HUES6 (cell line): ENCODE data around the gene MTTP.

Experiments used
- H3K27ac ChIP-seq: 2 replicates; pipeline ENCODE4 v1.7.0; 2013; ENCODE audit warnings: low read depth, mild to moderate bottlenecking, low read length, inconsistent platforms
- H3K27me3 ChIP-seq: 2 replicates; pipeline ENCODE4 v1.6.1; 2013; ENCODE audit warnings: low read length; ENCODE audit not compliant: control insufficient read depth, insufficient read depth
- H3K36me3 ChIP-seq: 2 replicates; pipeline ENCODE4 v1.6.1; 2013; ENCODE audit warnings: low read length; ENCODE audit not compliant: control insufficient read depth, insufficient read depth
- H3K4me1 ChIP-seq: 2 replicates; pipeline ENCODE4 v1.6.1; 2013; ENCODE audit warnings: low read length; ENCODE audit not compliant: control insufficient read depth, insufficient read depth
- H3K4me3 ChIP-seq: 2 replicates; pipeline ENCODE4 v1.5.1; 2013; ENCODE audit warnings: low read depth, low read length
- H3K9ac ChIP-seq: one replicate; pipeline ENCODE4 v1.6.1; 2013; ENCODE audit warnings: mild to moderate bottlenecking, low read length
- H3K9me3 ChIP-seq: 2 replicates; pipeline ENCODE4 v1.6.1; 2013; ENCODE audit warnings: low read depth, low read length; ENCODE audit not compliant: control insufficient read depth, insufficient read depth

Gene MTTP

DNA sequence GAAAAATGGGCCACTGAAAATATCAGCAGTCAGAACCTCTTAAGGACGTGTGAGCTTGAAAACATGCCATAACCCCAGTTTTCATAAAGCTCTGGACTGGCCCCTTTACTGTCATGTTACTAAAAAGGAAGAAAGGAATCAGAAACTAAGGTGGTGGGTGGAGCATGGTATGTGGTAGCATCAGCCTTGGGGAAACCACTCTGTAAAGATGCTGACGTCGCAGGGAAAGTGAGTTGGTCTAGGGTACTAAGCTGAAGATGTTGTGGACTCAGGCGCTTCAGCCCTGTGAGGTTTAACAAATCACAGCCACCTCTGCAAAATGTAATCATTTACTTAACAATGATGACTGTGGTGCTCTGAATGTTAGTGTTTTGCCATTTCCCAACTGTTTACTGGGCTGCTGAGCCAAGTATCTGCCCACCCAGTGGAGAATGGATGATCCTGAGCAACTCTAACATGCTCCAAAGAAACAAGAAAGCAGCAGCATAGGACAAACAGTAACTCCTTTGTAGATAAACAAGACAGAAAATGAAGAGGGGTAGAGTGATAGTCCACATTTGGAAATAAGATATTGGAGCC is 49.6 kb downstream of the MTTP start:
- H3K9me3 ChIP-seq = no peaks in the 10 kb centered on the region
- H3K9ac ChIP-seq = no peak overlapping the region
- no peaks in the 10 kb centered on the region for H3K27me3 ChIP-seq
- peaks cover 12% of the 10 kb centered on the region for H3K4me1 ChIP-seq
- no peak overlapping the region for H3K27ac ChIP-seq
- H3K4me3 ChIP-seq = no peak overlapping the region
- no peaks in the 10 kb centered on the region for H3K36me3 ChIP-seq

GRCh38 chr4:99625369-99625768 is 50.7 kb downstream of the MTTP start:
- Histone ChIP-seq H3K36me3 (no peaks in the 10 kb centered on the region), H3K27me3 (no peaks in the 10 kb centered on the region), H3K4me1 (peaks cover 12% of the 10 kb centered on the region), H3K4me3 (no peak overlapping the region), H3K9ac (no peak overlapping the region), H3K9me3 (no peaks in the 10 kb centered on the region), H3K27ac (no peak overlapping the region)

DNA sequence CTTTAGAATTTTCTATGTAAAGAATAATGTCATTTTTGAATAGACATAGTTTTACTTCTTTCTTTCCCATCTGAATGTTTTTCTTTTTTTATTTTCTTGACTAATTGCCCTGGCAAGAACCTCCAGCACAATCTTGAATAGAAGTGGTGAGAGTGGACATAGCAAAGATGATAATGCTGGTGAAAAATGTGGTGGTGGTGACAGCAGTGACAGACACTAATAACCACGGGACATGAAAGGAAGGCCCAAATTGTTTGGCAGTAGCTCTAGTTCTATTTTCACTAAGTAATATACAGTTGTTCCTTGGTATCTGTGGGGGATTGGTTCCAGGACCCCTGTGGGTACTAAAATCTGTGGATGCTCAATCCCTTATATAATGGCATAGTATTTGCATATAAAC is 53.4 kb downstream of the MTTP start:
- Histone ChIP-seq H3K9me3 (no peaks in the 10 kb centered on the region), H3K9ac (no peak overlapping the region), H3K27ac (no peak overlapping the region), H3K36me3 (no peaks in the 10 kb centered on the region), H3K27me3 (no peaks in the 10 kb centered on the region), H3K4me3 (no peak overlapping the region), H3K4me1 (peaks cover 11% of the 10 kb centered on the region)

DNA sequence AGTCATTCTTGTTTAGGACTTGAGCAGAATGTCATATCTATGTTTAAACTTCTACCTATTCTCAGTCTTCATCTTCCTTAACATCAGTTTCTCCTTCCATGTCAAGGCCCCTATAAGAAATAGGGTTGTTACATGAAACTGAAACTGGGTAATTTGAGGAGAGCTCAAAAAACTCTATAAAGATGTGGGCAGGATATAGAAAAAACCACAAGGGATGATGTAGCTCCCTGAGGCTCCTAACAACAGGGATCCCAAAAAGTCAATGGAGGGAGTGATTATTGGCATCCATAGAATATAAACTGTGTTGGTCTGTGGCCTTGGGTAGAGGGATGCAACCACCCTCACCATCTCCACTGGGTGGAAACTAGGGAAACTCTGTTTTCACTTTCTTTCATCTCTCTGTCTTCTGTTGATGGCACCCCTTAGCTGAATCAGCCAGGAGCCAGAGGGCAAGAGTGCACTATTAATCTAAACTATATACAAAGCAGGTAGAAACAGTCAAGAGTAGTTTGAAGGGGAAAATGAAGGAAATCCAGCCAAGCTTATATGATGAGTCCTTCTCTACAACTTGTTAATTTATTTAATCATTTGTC is 55.4 kb downstream of the MTTP start:
- no peak overlapping the region for H3K9ac ChIP-seq
- no peak overlapping the region for H3K4me3 ChIP-seq
- H3K36me3 ChIP-seq = no peaks in the 10 kb centered on the region
- 0 out of 2 replicates have a peak, but pooled peaks cover 2% of the 10 kb centered on the region for H3K4me1 ChIP-seq
- H3K27me3 ChIP-seq = no peaks in the 10 kb centered on the region
- H3K27ac ChIP-seq = no peak overlapping the region
- no peaks in the 10 kb centered on the region for H3K9me3 ChIP-seq

DNA sequence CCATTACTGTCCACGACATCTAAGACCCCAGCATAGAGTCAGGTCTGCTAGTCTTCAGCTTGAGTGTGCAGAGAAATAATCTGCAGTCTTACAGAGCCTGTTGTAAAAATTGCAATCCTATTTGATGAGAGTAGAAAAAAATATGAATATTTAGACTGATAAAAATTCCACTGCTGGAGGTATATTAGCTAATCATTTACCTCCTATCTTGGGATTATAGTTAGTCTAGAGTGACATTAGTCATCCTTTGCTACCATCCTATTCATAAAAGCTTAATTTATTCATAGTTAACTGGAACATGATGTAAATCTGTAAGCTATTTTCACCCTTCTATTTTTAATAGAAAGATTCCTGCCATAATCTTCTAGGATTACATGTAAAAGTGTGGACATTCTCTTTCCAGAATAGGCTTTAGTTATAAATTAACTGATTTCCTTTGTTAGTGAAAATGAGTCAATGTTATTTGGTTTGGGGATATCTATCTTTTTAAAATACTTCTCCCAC is 56.3 kb downstream of the MTTP start:
- Histone ChIP-seq H3K4me1 (0 out of 2 replicates have a peak, but pooled peaks cover 2% of the 10 kb centered on the region), H3K4me3 (no peak overlapping the region), H3K36me3 (no peaks in the 10 kb centered on the region), H3K9me3 (no peaks in the 10 kb centered on the region), H3K9ac (no peak overlapping the region), H3K27ac (no peak overlapping the region), H3K27me3 (no peaks in the 10 kb centered on the region)

GRCh38 chr4:99633772-99634171 is 59.1 kb downstream of the MTTP start:
- Histone ChIP-seq H3K9ac (no peak overlapping the region), H3K27ac (no peak overlapping the region), H3K36me3 (no peaks in the 10 kb centered on the region), H3K9me3 (no peaks in the 10 kb centered on the region), H3K4me1 (0 out of 2 replicates have a peak, but pooled peaks cover 2% of the 10 kb centered on the region), H3K4me3 (no peak overlapping the region), H3K27me3 (no peaks in the 10 kb centered on the region)

DNA sequence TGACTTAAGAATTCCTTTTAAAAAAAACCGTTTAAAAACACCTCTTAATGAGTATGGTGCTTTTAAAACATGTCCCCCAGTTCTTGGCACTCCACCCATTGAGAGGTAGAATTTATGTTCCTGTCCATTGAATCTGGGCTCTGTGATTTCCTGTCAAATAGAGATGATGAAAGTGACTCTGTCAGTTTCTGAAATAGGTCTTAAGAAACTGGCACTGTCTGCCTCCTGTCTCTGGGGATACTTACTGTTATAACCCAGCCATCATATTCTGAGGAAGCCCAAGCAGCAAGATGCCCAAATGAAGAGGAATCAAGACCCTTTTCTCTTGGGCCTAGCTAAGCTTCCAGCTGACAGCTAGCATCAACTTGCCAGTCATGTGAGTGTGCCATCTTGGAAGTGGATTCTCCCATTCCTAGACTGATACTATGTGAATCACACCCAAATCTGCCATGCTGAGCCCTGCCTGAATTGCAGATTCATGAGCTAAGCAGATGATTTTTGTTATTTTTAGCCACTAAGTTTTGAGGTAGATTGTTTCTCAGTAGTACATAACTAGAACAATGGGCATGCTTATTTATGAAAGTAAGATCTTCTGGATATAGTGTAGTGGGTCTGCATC is 60.2 kb downstream of the MTTP start:
- Histone ChIP-seq H3K9ac (no peak overlapping the region), H3K9me3 (no peaks in the 10 kb centered on the region), H3K4me3 (no peak overlapping the region), H3K27me3 (no peaks in the 10 kb centered on the region), H3K27ac (no peak overlapping the region), H3K36me3 (no peaks in the 10 kb centered on the region), H3K4me1 (0 out of 2 replicates have a peak, but pooled peaks cover 2% of the 10 kb centered on the region)

DNA sequence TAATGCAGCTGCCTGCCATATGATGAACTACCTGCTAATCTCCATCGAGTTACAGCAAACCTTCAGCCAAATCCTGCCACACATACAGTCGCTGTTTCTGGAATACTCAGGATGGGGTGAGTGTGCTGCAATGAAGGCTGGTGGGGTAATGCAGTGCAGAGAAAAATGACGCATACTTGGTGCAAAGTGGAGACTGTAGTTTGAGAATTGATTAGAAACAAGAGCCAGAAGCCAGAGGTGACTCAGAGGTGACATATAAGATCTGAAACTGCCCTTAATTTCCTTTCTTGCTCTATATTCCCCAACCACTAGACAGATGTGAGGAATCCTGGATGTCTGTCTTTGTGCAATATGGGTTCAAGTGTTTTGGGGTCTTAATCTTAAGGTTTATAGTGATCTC is 61.0 kb downstream of the MTTP start:
- Histone ChIP-seq H3K36me3 (no peaks in the 10 kb centered on the region), H3K27ac (no peak overlapping the region), H3K27me3 (no peaks in the 10 kb centered on the region), H3K4me1 (0 out of 2 replicates have a peak, but pooled peaks cover 2% of the 10 kb centered on the region), H3K9me3 (no peaks in the 10 kb centered on the region), H3K4me3 (no peak overlapping the region), H3K9ac (no peak overlapping the region)

GRCh38 chr4:99636422-99636821 is 61.8 kb downstream of the MTTP start:
- H3K27me3 ChIP-seq = no peaks in the 10 kb centered on the region
- H3K4me1 ChIP-seq = 0 out of 2 replicates have a peak, but pooled peaks cover 2% of the 10 kb centered on the region
- no peak overlapping the region for H3K27ac ChIP-seq
- H3K9me3 ChIP-seq = no peaks in the 10 kb centered on the region
- H3K4me3 ChIP-seq = no peak overlapping the region
- H3K36me3 ChIP-seq = no peaks in the 10 kb centered on the region
- H3K9ac ChIP-seq = no peak overlapping the region

DNA sequence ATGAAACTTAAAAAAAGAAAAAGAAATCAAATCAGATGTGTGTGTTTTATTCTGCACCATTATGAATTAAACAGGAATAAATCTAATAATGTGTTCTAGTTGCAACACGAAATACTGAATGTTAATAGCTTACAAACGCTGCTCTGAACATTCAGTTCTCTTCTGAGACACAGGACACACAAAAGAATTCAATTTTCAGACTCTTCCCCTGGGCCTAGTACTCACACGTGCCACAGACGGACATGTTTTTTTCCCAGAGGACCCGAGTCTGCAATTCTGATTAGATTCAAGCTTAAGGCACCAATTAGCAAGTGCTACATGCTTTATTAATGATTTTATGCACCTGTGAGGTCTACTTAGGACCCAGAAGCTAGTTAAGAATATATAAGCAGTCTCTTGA is 62.5 kb downstream of the MTTP start:
- Histone ChIP-seq H3K27ac (no peak overlapping the region), H3K9me3 (no peaks in the 10 kb centered on the region), H3K4me1 (no peaks in the 10 kb centered on the region), H3K36me3 (no peaks in the 10 kb centered on the region), H3K27me3 (no peaks in the 10 kb centered on the region), H3K9ac (no peak overlapping the region), H3K4me3 (no peak overlapping the region)

- peaks cover 27% of the 10 kb centered on the region for H3K4me1 ChIP-seq
- no peaks in the 10 kb centered on the region for H3K27me3 ChIP-seq
- no peak overlapping the region for H3K9ac ChIP-seq
- no peaks in the 10 kb centered on the region for H3K9me3 ChIP-seq
- H3K36me3 ChIP-seq = no peaks in the 10 kb centered on the region
- H3K27ac ChIP-seq = no peak overlapping the region
- no peak overlapping the region for H3K4me3 ChIP-seq
Measured at GRCh38 chr4:99640676-99641075, 66.1 kb downstream of the MTTP start.
